Sigmoid colon (tissue), 7 donors: ENCODE data around the gene C13orf46. TPM values are rescaled to one million over a fixed set of nuclear protein-coding genes. Genes with fewer than 3 reads are reported as not detected.

Experiments used
- DNase-seq: peaks from one replicate; pipeline ENCODE4 v3.0.0-alpha.2; 2019
- H3K27ac ChIP-seq, 4 donors: fragments of 200-600 bp; sonication (generic); one replicate each; pipeline ENCODE4 v1.5.1; 2016 to 2019; ENCODE audit warnings: mild to moderate bottlenecking in 1 of 4
- H3K27me3 ChIP-seq, 3 donors: fragments of 200-600 bp; sonication (generic); one replicate each; pipeline ENCODE4 v1.5.1; 2019; ENCODE audit warnings: mild to moderate bottlenecking in 1 of 3
- H3K36me3 ChIP-seq, 4 donors: fragments of 200-600 bp; sonication (generic); one replicate each; pipeline ENCODE4 v1.5.1; 2016 to 2019
- H3K4me1 ChIP-seq, 4 donors: fragments of 200-600 bp; sonication (generic); one replicate each; pipeline ENCODE4 v1.5.1; 2017 to 2019
- H3K4me3 ChIP-seq, 4 donors: fragments of 200-600 bp; sonication (generic); one replicate each; pipeline ENCODE4 v1.5.1; 2017 to 2019; ENCODE audit warnings: mild to moderate bottlenecking in 2 of 4, moderate library complexity in 1 of 4
- H3K9me3 ChIP-seq, 4 donors: fragments of 200-600 bp in 3 of 4; sonication (generic) in 3 of 4; one replicate each; pipeline versions ENCODE4 v1.5.1 to v1.6.1; 2013 to 2019
- EP300 ChIP-seq, 4 donors: sonication (generic); formaldehyde crosslinking; IDR thresholded peaks; one replicate each; pipeline ENCODE4 v1.6.1; 2017; ENCODE audit warnings: antibody characterized with exemption in 4 of 4
- POLR2A ChIP-seq, 2 donors: fragments of 450-650 bp; IDR thresholded peaks; one replicate each; pipeline ENCODE4 v1.6.1; 2016; ENCODE audit warnings: antibody characterized with exemption in 2 of 2, mild to moderate bottlenecking in 2 of 2, moderate library complexity in 2 of 2
- POLR2AphosphoS5 ChIP-seq, 4 donors: sonication (generic); formaldehyde crosslinking; IDR thresholded peaks; one replicate each; pipeline ENCODE4 v1.6.1; 2017; ENCODE audit warnings: antibody characterized with exemption in 4 of 4
- WGBS, 2 donors: extraction: QIAGEN DNeasy Blood & Tissue Kit; methylation state at CpG; one replicate each; pipeline ENCODE4 v1.1.7; 2013; 5-methylcytosine and 5-hydroxymethylcytosine counted together
- intact Hi-C: fragments of 100-400 bp; cut with DNase I; formaldehyde crosslinking; loops from one replicate; pipeline ENCODE4 v1.15.1; 2023
- polyA plus RNA-seq, 3 donors: library from polyadenylated mRNA; stranded (reverse); fragments of 200-250 nt; gene quantifications; one replicate each; pipeline ENCODE4 v1.2.3, GENCODE V29; 2013
- total RNA-seq, 4 donors: library from RNA; depleted of rRNA; stranded (reverse); fragments of >200 nt; gene quantifications; one replicate each; pipeline ENCODE4 v1.1.0, GENCODE V29; 2016
- TF ChIP-seq, protein P1 (sequence below), 4 experiments: fragments of 450-650 bp in 3 of 4; fragments of 200-600 bp in 1 of 4; IDR thresholded peaks; one replicate each; pipeline ENCODE4 v1.5.1; 2016 to 2019; ENCODE audit warnings: antibody characterized with exemption in 4 of 4, mild to moderate bottlenecking in 3 of 4, moderate library complexity in 2 of 4
- donor health status: healthy with polysubstance abuse.
- donor health status: Bipolar disorder and iron deficiency.
- donor health status: healthy.

The C13orf46 gene
- total and polyA plus RNA-seq, 7 donors = 0.23 to 11.9 (median 0.81) TPM; not detected in 2

DNA sequence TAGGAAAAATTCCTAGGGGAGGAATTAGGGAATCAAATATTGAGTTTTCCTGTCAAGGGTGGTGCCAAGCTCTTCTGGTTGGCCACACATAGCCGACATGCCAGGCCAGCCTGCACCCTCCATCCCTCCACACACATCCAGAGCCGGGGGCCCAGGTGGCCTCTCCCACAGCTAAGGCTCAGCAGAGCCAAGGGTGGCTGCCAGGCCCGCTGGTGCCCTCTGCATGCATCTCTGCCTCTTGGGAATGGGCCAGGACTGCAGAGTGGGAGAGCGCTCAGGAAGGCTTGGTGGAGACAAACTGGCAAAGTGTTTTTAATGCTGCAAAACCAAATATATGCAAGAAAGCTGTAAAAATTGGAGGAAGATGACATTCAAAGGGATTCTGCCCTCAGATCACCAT lies 67.3 kb downstream of the C13orf46 start:
- no peaks in the 10 kb centered on the region for H3K9me3 ChIP-seq
- 88% methylated on average over 4 of the region's 4 CpGs for WGBS, 2 donors
- H3K4me3 ChIP-seq = no peak overlapping the region
- TF ChIP-seq, protein P1, sequence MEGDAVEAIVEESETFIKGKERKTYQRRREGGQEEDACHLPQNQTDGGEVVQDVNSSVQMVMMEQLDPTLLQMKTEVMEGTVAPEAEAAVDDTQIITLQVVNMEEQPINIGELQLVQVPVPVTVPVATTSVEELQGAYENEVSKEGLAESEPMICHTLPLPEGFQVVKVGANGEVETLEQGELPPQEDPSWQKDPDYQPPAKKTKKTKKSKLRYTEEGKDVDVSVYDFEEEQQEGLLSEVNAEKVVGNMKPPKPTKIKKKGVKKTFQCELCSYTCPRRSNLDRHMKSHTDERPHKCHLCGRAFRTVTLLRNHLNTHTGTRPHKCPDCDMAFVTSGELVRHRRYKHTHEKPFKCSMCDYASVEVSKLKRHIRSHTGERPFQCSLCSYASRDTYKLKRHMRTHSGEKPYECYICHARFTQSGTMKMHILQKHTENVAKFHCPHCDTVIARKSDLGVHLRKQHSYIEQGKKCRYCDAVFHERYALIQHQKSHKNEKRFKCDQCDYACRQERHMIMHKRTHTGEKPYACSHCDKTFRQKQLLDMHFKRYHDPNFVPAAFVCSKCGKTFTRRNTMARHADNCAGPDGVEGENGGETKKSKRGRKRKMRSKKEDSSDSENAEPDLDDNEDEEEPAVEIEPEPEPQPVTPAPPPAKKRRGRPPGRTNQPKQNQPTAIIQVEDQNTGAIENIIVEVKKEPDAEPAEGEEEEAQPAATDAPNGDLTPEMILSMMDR (IDR thresholded peaks at IDR 0.05) = no peak
- TF ChIP-seq EP300 (IDR thresholded peaks at IDR 0.05) (no peak), POLR2AphosphoS5 (IDR thresholded peaks at IDR 0.05) (no peak), POLR2A (IDR thresholded peaks at IDR 0.05) (no peak)
- peak overlapping the region in 1 of 4 donors; percentile 86 for H3K27ac ChIP-seq
- no peaks in the 10 kb centered on the region for H3K27me3 ChIP-seq
- H3K36me3 ChIP-seq = no peaks in the 10 kb centered on the region
- intact Hi-C loops = no loop called here
- DNase-seq = no peak
- peaks cover 0 to 28% (median 14%) of the 10 kb centered on the region in 4 donors for H3K4me1 ChIP-seq

DNA sequence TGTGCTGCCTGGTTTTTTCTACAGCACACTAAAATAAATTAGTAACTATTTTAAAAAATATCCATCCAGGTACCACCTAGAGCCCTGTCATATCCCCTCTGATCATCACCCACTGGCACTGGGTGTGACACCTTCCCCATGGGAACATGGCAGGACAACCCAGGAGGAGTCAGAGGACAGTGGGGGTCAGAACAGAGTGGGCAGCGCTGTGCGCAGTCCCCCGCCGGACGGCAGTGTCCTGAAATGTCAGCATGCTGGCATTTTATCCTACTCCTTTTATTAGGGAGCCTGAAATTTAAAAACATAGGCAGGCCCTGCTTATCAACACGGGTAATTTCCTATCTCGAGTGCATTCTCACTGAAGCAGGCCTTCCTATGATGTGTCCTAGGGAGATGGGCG lies 67.9 kb downstream of the C13orf46 start:
- TF ChIP-seq, protein P1 (IDR thresholded peaks at IDR 0.05) = no peak
- no peak for TF ChIP-seq EP300 (IDR thresholded peaks at IDR 0.05)
- no peak for TF ChIP-seq POLR2AphosphoS5 (IDR thresholded peaks at IDR 0.05)
- TF ChIP-seq POLR2A (IDR thresholded peaks at IDR 0.05) = no peak
- peak overlapping the region in 1 of 4 donors; percentile 86 for H3K27ac ChIP-seq
- no peaks in the 10 kb centered on the region for H3K27me3 ChIP-seq
- H3K4me1 ChIP-seq = peaks cover 0 to 28% (median 14%) of the 10 kb centered on the region in 4 donors
- no peak for DNase-seq
- WGBS, 2 donors = 82 to 95% methylated on average over 8 of the region's 8 CpGs
- H3K36me3 ChIP-seq = no peaks in the 10 kb centered on the region
- H3K4me3 ChIP-seq = no peak overlapping the region
- intact Hi-C loops = loop anchor here (2.0 kb wide), 1 partner anchor 89 kb away; no protein-coding TSS in a partner anchor
- no peaks in the 10 kb centered on the region for H3K9me3 ChIP-seq

DNA sequence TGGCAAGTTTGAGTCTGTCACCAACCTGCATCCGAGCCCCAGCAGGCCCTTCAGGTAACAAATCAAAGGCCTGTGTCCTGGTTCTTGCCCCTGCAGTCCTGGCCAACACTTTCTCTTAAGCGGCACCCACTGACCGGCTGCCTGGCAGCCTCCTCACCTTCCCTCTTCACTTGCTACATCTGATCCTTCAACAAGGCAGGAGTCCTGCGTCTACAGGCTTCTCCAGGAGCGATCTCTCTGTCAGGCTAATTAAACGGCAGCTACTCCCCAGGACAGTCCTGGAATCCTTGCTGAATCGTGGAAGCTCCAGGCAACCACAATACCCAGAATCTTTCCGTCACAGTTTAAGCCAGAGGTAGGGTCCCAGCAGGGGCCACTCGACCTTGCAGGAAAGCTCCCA lies 68.9 kb downstream of the C13orf46 start:
- no peak overlapping the region for H3K4me3 ChIP-seq
- no peak for DNase-seq
- TF ChIP-seq POLR2A (IDR thresholded peaks at IDR 0.05) (no peak), EP300 (IDR thresholded peaks at IDR 0.05) (no peak), POLR2AphosphoS5 (IDR thresholded peaks at IDR 0.05) (no peak)
- TF ChIP-seq, protein P1 (IDR thresholded peaks at IDR 0.05) = no peak
- WGBS, 2 donors = 91 to 93% methylated on average over 9 of the region's 9 CpGs
- peaks cover 0 to 28% (median 14%) of the 10 kb centered on the region in 4 donors for H3K4me1 ChIP-seq
- intact Hi-C loops = loop anchor here (2.0 kb wide), 1 partner anchor 88 kb away; no protein-coding TSS in a partner anchor
- no peaks in the 10 kb centered on the region for H3K36me3 ChIP-seq
- no peaks in the 10 kb centered on the region for H3K27me3 ChIP-seq
- H3K27ac ChIP-seq = peak overlapping the region in 1 of 4 donors; percentile 86
- no peaks in the 10 kb centered on the region for H3K9me3 ChIP-seq

DNA sequence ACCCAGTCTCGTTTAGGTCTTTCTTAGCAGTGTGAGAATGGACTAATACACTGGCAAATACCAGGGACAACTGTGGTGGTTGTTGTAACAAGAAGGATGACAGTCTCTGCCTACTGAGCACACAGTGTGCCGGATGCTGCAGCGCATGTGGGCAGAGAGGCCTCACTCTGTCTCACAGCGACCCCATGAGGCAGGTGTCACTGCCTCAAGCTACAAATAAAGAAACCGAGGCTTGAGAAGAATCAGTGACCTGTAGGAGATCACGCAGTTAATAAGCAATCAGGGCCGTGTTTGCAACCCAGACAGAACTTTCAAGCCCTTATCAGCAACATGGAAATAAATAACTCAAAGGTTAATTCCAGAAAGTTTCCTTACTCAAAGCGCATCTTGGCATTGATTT lies 69.5 kb downstream of the C13orf46 start:
- intact Hi-C loops = loop anchor here (2.0 kb wide), 1 partner anchor 88 kb away; no protein-coding TSS in a partner anchor
- Histone ChIP-seq H3K27ac (peak overlapping the region in 2 of 4 donors; percentile 68 to 86), H3K4me1 (peaks cover 0 to 28% (median 14%) of the 10 kb centered on the region in 4 donors), H3K36me3 (no peaks in the 10 kb centered on the region), H3K27me3 (no peaks in the 10 kb centered on the region), H3K4me3 (no peak overlapping the region), H3K9me3 (no peaks in the 10 kb centered on the region)
- no peak for DNase-seq
- TF ChIP-seq POLR2A (IDR thresholded peaks at IDR 0.05) = no peak
- no peak for TF ChIP-seq POLR2AphosphoS5 (IDR thresholded peaks at IDR 0.05)
- no peak for TF ChIP-seq EP300 (IDR thresholded peaks at IDR 0.05)
- TF ChIP-seq, protein P1 (IDR thresholded peaks at IDR 0.05) = peak in 3 of 4 experiments; percentile 27 to 46 (median 44)
- 49 to 77% methylated on average over 8 of the region's 8 CpGs for WGBS, 2 donors

DNA sequence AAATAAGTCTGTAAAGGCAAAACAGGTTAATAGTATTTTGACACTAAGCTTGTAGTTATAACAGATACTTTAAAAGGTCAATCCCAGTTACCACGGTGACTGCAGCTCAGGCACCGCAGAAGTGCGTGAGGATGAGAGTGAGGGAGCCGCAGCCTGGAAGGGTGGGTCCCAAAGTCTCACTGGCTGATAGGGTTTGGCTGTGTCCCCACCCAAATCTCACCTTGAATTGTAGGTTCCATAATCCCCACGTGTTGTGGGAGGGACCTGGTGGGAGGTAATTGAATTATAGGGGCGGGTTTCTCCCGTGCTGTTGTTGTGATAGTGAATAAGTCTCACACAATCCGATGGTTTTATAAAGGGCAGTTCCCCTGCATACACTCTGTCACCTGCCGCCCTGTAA lies 70.0 kb downstream of the C13orf46 start:
- 67 to 86% methylated on average over 9 of the region's 9 CpGs for WGBS, 2 donors
- DNase-seq = no peak

More for the DNA sequence above, 70.0 kb downstream of the C13orf46 start:
- no peaks in the 10 kb centered on the region for H3K27me3 ChIP-seq
- peaks cover 0 to 28% (median 14%) of the 10 kb centered on the region in 4 donors for H3K4me1 ChIP-seq
- peak overlapping the region; percentile 0 to 86 (median 38) for H3K27ac ChIP-seq
- no peak overlapping the region for H3K4me3 ChIP-seq
- no peaks in the 10 kb centered on the region for H3K9me3 ChIP-seq
- intact Hi-C loops = loop anchor here (2.0 kb wide), 1 partner anchor 87 kb away; no protein-coding TSS in a partner anchor
- TF ChIP-seq, protein P1 (IDR thresholded peaks at IDR 0.05) = no peak
- no peak for TF ChIP-seq POLR2A (IDR thresholded peaks at IDR 0.05)
- TF ChIP-seq POLR2AphosphoS5 (IDR thresholded peaks at IDR 0.05) = no peak
- TF ChIP-seq EP300 (IDR thresholded peaks at IDR 0.05) = no peak
- no peaks in the 10 kb centered on the region for H3K36me3 ChIP-seq
